Measurements from ENCODE around the gene PKNOX1. TPM values are rescaled to one million over a fixed set of nuclear protein-coding genes. Genes with fewer than 3 reads are reported as not detected.

PKNOX1 gene
- total and polyA plus RNA-seq, 2 donors from 2014 or later, result 7.9 to 25.2 TPM

DNA sequence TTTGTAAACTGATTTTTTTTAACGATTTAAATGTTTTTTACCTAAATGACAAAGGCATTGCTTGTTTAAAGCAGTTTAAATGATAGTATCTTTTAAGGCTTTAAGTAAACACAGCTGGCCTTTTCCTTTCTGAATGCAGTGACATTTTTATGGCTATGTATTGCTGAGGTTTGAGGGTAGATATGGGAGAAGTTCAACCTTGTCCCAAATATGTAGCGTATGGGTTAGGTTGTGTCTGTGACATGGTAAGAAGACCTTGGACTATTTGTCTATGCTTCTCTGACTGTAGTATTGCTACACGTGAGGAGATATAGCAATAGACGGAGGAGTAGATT is 32.5 kb downstream of the PKNOX1 start:
- Histone ChIP-seq H3K36me3 (ENCODE audit: control insufficient read depth in 2 of 3, insufficient read depth in 3 of 3, low read length in 3 of 3) (peaks cover 4 to 13% (median 9%) of the 10 kb centered on the region in 3 donors), H3K27ac (ENCODE audit: low read depth in 2 of 2, low read length in 2 of 2) (no peak overlapping the region), H3K27me3 (ENCODE audit: control insufficient read depth, insufficient read depth, low read length) (no peaks in the 10 kb centered on the region), H3K4me1 (ENCODE audit: control insufficient read depth in 2 of 3, insufficient read depth in 2 of 3, low read depth in 1 of 3, low read length in 3 of 3) (peaks cover 0 to 3% (median 3%) of the 10 kb centered on the region in 3 donors), H3K4me3 (ENCODE audit: low read length in 3 of 3) (no peak overlapping the region), H3K9me3 (ENCODE audit: control insufficient read depth in 2 of 3, insufficient read depth in 1 of 3, low read length in 3 of 3) (no peaks in the 10 kb centered on the region), H3K9ac (ENCODE audit: low read length in 3 of 3) (no peak overlapping the region)
- TF ChIP-seq CTCF (IDR thresholded peaks at IDR 0.05; ENCODE audit: borderline replicate concordance, extremely low read depth, insufficient read depth), result no peak
- intact Hi-C loops (cut with DNase I), result no loop called here
- DNase-seq, result peak in 1 of 5 donors; percentile 28
- no peak for FAIRE-seq

DNA sequence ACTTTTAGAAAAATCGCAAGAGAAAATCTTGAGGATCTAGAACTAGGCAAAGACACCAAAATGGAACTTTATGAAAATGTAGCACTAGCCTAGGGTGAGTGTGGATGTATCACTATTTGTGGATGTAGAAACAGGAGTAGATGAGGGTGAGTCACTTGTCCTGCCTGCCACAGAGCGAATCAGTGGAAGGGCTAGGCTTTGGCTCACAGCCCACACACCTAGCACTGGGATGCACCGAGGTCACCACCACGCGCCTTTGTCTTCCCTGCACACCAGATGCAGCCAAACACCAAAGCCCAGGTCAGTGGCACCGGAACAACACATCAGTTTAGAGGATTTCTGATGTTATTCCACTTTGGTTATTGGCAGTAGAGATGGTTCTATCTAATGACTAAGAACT is 38.2 kb downstream of the PKNOX1 start:
- no peak overlapping the region for H3K27ac ChIP-seq (ENCODE audit: low read depth in 2 of 2, low read length in 2 of 2)
- FAIRE-seq, result no peak

DNA sequence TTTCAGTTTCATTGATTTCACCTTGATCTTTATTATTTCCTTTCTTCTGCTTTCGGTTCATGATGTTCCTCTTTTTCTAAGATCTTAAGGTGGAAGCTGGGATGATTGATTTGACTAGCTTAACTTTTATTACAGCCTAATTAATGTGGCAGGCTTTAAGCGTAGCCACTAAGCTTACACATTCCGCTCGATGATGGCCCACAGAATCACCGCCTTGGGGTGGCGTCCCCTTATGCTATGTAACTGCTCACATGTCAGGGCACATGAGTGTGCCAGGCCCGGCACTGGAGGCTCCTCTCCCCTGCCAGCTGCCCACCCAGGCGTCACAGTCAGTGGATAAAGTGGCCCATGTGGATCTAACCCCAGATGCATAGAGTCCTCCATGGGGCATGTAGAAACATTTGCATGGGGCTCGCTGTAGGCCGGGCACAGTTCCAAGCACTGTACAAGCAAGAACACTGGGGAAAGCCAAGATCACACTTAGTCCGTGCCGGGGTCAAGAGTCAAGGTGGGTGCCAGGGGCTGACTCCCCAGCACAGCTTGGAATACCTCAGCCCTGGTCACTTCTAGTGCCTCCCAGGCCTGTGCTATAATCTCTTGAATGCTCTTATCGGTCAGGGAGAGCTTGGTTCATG is 41.7 kb downstream of the PKNOX1 start:
- no peak for FAIRE-seq
- no peaks in the 10 kb centered on the region for H3K4me1 ChIP-seq (ENCODE audit: control insufficient read depth in 2 of 3, insufficient read depth in 2 of 3, low read depth in 1 of 3, low read length in 3 of 3)
- H3K4me3 ChIP-seq (ENCODE audit: low read length in 3 of 3), result no peak overlapping the region
- TF ChIP-seq CTCF (IDR thresholded peaks at IDR 0.05; ENCODE audit: borderline replicate concordance, extremely low read depth, insufficient read depth), result no peak
- H3K27ac ChIP-seq (ENCODE audit: low read depth in 2 of 2, low read length in 2 of 2), result no peak overlapping the region
- H3K36me3 ChIP-seq (ENCODE audit: control insufficient read depth in 2 of 3, insufficient read depth in 3 of 3, low read length in 3 of 3), result peaks cover 4 to 40% (median 26%) of the 10 kb centered on the region in 3 donors
- intact Hi-C loops (cut with DNase I), result no loop called here
- H3K9me3 ChIP-seq (ENCODE audit: control insufficient read depth in 2 of 3, insufficient read depth in 1 of 3, low read length in 3 of 3), result no peaks in the 10 kb centered on the region
- H3K9ac ChIP-seq (ENCODE audit: low read length in 3 of 3), result no peak overlapping the region
- no peak for DNase-seq
- no peaks in the 10 kb centered on the region for H3K27me3 ChIP-seq (ENCODE audit: control insufficient read depth, insufficient read depth, low read length)

More for the DNA sequence above, 38.2 kb downstream of the PKNOX1 start:
- no peak overlapping the region for H3K4me3 ChIP-seq (ENCODE audit: low read length in 3 of 3)
- H3K9ac ChIP-seq (ENCODE audit: low read length in 3 of 3), result no peak overlapping the region
- no peaks in the 10 kb centered on the region for H3K27me3 ChIP-seq (ENCODE audit: control insufficient read depth, insufficient read depth, low read length)
- intact Hi-C loops (cut with DNase I), result no loop called here
- H3K4me1 ChIP-seq (ENCODE audit: control insufficient read depth in 2 of 3, insufficient read depth in 2 of 3, low read depth in 1 of 3, low read length in 3 of 3), result no peaks in the 10 kb centered on the region
- no peaks in the 10 kb centered on the region for H3K9me3 ChIP-seq (ENCODE audit: control insufficient read depth in 2 of 3, insufficient read depth in 1 of 3, low read length in 3 of 3)
- DNase-seq, result no peak
- TF ChIP-seq CTCF (IDR thresholded peaks at IDR 0.05; ENCODE audit: borderline replicate concordance, extremely low read depth, insufficient read depth), result no peak
- peaks cover 6 to 36% (median 27%) of the 10 kb centered on the region in 3 donors for H3K36me3 ChIP-seq (ENCODE audit: control insufficient read depth in 2 of 3, insufficient read depth in 3 of 3, low read length in 3 of 3)

DNA sequence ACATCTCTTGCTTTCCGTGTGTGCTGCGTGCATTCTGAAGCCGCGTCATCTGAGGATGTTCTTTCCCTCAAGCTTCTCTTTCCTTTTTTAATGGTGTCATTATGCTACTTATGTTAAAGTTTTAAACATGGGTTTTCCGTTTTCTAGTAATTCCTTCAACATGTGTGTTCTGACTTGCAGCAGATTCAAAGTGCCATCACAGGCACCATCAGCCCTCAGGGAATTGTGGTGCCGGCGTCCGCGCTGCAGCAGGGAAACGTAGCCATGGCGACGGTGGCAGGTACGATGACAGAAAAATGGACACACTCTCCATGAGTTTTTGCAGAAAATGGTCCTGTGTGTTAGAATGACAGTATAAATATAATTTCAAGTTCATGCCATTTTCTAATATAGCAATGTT is 42.4 kb downstream of the PKNOX1 start:
- H3K36me3 ChIP-seq (ENCODE audit: control insufficient read depth in 2 of 3, insufficient read depth in 3 of 3, low read length in 3 of 3), result peaks cover 2 to 42% (median 21%) of the 10 kb centered on the region in 3 donors
- FAIRE-seq, result no peak

More for the DNA sequence above, 42.4 kb downstream of the PKNOX1 start:
- no peak for DNase-seq
- intact Hi-C loops (cut with DNase I), result no loop called here
- Histone ChIP-seq H3K4me3 (ENCODE audit: low read length in 3 of 3) (no peak overlapping the region), H3K9ac (ENCODE audit: low read length in 3 of 3) (no peak overlapping the region), H3K9me3 (ENCODE audit: control insufficient read depth in 2 of 3, insufficient read depth in 1 of 3, low read length in 3 of 3) (no peaks in the 10 kb centered on the region), H3K27ac (ENCODE audit: low read depth in 2 of 2, low read length in 2 of 2) (no peak overlapping the region), H3K27me3 (ENCODE audit: control insufficient read depth, insufficient read depth, low read length) (no peaks in the 10 kb centered on the region), H3K4me1 (ENCODE audit: control insufficient read depth in 2 of 3, insufficient read depth in 2 of 3, low read depth in 1 of 3, low read length in 3 of 3) (no peaks in the 10 kb centered on the region)
- TF ChIP-seq CTCF (IDR thresholded peaks at IDR 0.05; ENCODE audit: borderline replicate concordance, extremely low read depth, insufficient read depth), result no peak

Measured in kidney (tissue), 14 donors.